Measurements from ENCODE around the gene RERG.

- TF ChIP-seq, protein P1, sequence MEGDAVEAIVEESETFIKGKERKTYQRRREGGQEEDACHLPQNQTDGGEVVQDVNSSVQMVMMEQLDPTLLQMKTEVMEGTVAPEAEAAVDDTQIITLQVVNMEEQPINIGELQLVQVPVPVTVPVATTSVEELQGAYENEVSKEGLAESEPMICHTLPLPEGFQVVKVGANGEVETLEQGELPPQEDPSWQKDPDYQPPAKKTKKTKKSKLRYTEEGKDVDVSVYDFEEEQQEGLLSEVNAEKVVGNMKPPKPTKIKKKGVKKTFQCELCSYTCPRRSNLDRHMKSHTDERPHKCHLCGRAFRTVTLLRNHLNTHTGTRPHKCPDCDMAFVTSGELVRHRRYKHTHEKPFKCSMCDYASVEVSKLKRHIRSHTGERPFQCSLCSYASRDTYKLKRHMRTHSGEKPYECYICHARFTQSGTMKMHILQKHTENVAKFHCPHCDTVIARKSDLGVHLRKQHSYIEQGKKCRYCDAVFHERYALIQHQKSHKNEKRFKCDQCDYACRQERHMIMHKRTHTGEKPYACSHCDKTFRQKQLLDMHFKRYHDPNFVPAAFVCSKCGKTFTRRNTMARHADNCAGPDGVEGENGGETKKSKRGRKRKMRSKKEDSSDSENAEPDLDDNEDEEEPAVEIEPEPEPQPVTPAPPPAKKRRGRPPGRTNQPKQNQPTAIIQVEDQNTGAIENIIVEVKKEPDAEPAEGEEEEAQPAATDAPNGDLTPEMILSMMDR (IDR thresholded peaks at IDR 0.05; ENCODE audit: extremely low read depth in 1 of 2, insufficient read depth in 1 of 2, low read depth in 1 of 2, low read length in 2 of 2): no peak
- TF ChIP-seq POLR2AphosphoS5 (IDR thresholded peaks at IDR 0.05; ENCODE audit: insufficient read depth, low read depth, low read length): no peak
- no peak for TF ChIP-seq EZH2 (IDR thresholded peaks at IDR 0.05; ENCODE audit: borderline replicate concordance, low read depth, low read length, severe bottlenecking)
- no peak for TF ChIP-seq FOS (IDR thresholded peaks at IDR 0.05; ENCODE audit: borderline replicate concordance, insufficient read depth, low read length)
- no peak for TF ChIP-seq POLR2A (IDR thresholded peaks at IDR 0.05; ENCODE audit: low read depth, low read length)
- TF ChIP-seq, protein P2, sequence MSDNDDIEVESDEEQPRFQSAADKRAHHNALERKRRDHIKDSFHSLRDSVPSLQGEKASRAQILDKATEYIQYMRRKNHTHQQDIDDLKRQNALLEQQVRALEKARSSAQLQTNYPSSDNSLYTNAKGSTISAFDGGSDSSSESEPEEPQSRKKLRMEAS (IDR thresholded peaks at IDR 0.05; ENCODE audit: insufficient read depth, insufficient read length): no peak
- TF ChIP-seq GATA2 (IDR thresholded peaks at IDR 0.05; ENCODE audit: insufficient read depth, insufficient read length, low read depth, low read length): no peak
These were observed 33.1 kb downstream of the RERG start for GRCh38 chr12:15188127-15188526.
